ENCODE results near the gene CD274.

Gene CD274

DNA sequence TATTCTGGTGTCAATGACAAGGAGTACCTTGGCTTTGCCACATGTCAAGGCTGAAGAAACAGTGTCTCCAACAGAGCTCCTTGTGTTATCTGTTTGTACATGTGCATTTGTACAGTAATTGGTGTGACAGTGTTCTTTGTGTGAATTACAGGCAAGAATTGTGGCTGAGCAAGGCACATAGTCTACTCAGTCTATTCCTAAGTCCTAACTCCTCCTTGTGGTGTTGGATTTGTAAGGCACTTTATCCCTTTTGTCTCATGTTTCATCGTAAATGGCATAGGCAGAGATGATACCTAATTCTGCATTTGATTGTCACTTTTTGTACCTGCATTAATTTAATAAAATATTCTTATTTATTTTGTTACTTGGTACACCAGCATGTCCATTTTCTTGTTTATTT is 19.8 kb downstream of the CD274 start:
- TF ChIP-seq, protein P1, sequence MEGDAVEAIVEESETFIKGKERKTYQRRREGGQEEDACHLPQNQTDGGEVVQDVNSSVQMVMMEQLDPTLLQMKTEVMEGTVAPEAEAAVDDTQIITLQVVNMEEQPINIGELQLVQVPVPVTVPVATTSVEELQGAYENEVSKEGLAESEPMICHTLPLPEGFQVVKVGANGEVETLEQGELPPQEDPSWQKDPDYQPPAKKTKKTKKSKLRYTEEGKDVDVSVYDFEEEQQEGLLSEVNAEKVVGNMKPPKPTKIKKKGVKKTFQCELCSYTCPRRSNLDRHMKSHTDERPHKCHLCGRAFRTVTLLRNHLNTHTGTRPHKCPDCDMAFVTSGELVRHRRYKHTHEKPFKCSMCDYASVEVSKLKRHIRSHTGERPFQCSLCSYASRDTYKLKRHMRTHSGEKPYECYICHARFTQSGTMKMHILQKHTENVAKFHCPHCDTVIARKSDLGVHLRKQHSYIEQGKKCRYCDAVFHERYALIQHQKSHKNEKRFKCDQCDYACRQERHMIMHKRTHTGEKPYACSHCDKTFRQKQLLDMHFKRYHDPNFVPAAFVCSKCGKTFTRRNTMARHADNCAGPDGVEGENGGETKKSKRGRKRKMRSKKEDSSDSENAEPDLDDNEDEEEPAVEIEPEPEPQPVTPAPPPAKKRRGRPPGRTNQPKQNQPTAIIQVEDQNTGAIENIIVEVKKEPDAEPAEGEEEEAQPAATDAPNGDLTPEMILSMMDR (IDR thresholded peaks at IDR 0.05): no peak

DNA sequence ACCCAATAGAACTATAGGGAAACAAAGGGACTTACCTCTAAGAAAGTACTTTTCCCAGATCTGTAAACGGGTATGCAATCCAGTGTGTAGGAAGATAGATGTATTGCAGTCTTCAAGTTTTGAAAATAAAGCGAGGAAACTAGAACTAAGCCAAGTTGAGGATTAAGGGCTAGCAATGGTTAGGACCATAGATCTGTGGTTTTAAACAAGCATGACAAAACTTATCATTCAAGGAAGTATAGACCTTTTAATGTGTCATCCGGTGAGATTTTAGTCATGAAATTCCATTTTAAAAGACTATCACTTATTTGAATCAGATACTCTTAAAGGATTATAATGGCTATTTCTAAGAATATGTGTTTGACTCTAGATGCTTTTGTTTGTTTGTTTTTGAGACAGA is 20.5 kb downstream of the CD274 start:
- TF ChIP-seq, protein P1 (IDR thresholded peaks at IDR 0.05): no peak

DNA sequence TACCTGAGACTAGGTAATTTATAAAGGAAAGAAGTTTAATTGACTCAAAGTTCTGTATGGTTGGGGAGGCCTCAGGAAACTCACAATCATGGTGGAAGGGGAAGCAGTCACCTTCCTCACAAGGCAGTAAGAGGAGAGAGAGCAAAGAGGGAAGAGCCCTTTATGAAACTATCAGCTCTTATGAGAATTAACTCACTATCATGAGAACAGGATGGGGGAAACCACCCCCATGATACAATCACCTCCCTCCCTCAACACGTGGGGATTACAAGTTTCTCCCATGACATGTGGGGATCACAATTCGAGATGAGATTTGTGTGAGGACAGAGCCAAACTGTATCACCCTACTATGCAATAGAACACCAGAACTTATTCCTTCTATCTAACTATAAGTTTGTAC is 27.9 kb downstream of the CD274 start:
- TF ChIP-seq, protein P1 (IDR thresholded peaks at IDR 0.05): no peak

- TF ChIP-seq, protein P1 (IDR thresholded peaks at IDR 0.05): no peak
Measured at GRCh38 chr9:5479994-5480694, 29.8 kb downstream of the CD274 start.

DNA sequence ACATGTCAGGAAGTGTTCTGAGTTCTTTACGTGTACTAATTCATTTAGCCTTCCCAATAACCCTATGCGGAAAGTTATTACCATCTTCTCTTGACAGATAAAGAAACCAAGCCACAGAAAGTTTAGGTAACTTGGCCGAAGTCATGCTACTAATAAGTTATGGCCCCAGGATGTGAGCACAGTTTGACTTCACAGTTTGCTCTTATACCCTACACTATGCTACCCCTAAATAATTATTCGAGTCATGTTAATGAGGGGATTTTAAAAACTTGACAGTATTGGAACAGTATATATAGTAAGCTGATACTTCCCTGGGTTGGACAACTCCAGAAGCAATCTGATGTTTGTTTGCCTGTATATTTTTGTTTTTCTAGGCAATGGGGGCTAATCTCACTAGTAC is 30.6 kb downstream of the CD274 start:
- TF ChIP-seq, protein P1 (IDR thresholded peaks at IDR 0.05): no peak

DNA sequence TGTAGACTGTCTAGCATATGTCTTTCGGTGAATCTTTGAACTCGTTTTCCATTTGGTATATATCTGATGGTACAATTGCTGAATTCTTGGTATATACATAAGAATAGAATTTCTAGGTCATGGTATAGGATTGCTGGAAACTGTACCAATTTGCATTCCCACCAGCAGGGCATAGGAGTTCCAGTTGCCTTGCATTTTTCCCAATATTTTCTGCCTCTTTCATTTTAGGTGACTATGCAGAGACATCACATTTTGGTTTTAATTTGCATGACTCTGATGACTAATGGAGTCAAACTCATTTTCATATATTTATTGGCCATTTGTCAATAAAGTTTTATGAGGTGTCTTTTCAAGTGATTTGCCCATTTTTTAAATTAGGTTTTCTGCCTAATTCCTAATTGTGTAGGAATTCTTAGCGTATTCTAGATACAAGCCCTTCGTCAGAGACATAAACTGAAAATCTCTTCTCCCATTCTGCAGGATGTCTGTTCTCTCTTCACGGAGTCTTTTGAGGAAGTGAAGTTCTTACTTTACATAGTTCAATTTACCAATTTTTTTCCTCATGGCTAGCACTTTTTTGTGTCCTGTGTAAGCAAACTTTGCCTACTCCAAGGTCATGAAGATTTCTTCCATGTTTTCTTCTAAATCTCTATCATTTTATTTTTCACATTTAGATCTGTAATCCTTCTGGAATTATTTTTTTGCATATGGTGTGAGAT is 31.1 kb downstream of the CD274 start:
- TF ChIP-seq, protein P1 (IDR thresholded peaks at IDR 0.05): no peak

GRCh38 chr9:5482194-5482593 is 31.9 kb downstream of the CD274 start:
- TF ChIP-seq, protein P1 (IDR thresholded peaks at IDR 0.05): no peak
